ENCODE data around the gene RASSF5. TPM values are rescaled to one million over a fixed set of nuclear protein-coding genes. Genes with fewer than 3 reads are reported as not detected.

The RASSF5 gene
- total RNA-seq, 2 experiments from 2014 or later: 153 to 156 TPM

- peak overlapping the region; percentile 16 for H3K27ac Mint-ChIP-seq
- ChIA-PET POLR2A (interaction anchor here (0.6 to 1.3 kb wide), 3 partner anchors 9 to 42 kb away, joined by 3 to 10 read pairs (median 3); partner anchors contain the start of gene IKBKE), CTCF (interaction anchor here (0.6 to 2.5 kb wide), 10 partner anchors 9 to 520 kb away, joined by 3 to 22 read pairs (median 4); partner anchors contain the start of gene IKBKE)
- no peaks in the 10 kb centered on the region for H3K9me3 Mint-ChIP-seq
- no peak overlapping the region for H3K4me3 Mint-ChIP-seq
- H3K4me1 ChIP-seq (ENCODE audit: insufficient read depth, low read length): peaks cover 25% of the 10 kb centered on the region
- H3K9me3 ChIP-seq (ENCODE audit: control insufficient read depth in 1 of 2, insufficient read depth in 1 of 2, low read length in 2 of 2): no peaks in the 10 kb centered on the region
- no peaks in the 10 kb centered on the region for H3K36me3 ChIP-seq (ENCODE audit: insufficient read depth, low read length)
- H3K27me3 ChIP-seq (ENCODE audit: control insufficient read depth in 1 of 2, insufficient read depth in 2 of 2, low read length in 2 of 2): no peaks in the 10 kb centered on the region
- H3K4me1 Mint-ChIP-seq (ENCODE audit: low read depth): peaks cover 17% of the 10 kb centered on the region
- intact Hi-C loops (cut with DNase I, micrococcal nuclease): loop anchor here (1.0 to 2.0 kb wide), 4 partner anchors 17 to 202 kb away; no protein-coding TSS in a partner anchor
- TF ChIP-seq, protein P1, sequence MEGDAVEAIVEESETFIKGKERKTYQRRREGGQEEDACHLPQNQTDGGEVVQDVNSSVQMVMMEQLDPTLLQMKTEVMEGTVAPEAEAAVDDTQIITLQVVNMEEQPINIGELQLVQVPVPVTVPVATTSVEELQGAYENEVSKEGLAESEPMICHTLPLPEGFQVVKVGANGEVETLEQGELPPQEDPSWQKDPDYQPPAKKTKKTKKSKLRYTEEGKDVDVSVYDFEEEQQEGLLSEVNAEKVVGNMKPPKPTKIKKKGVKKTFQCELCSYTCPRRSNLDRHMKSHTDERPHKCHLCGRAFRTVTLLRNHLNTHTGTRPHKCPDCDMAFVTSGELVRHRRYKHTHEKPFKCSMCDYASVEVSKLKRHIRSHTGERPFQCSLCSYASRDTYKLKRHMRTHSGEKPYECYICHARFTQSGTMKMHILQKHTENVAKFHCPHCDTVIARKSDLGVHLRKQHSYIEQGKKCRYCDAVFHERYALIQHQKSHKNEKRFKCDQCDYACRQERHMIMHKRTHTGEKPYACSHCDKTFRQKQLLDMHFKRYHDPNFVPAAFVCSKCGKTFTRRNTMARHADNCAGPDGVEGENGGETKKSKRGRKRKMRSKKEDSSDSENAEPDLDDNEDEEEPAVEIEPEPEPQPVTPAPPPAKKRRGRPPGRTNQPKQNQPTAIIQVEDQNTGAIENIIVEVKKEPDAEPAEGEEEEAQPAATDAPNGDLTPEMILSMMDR (IDR thresholded peaks at IDR 0.05): peak; percentile 80
- ATAC-seq (ENCODE audit: poor library complexity) (peak; percentile 87), DNase-seq (peak; percentile 49 to 86 (median 72))
- H3K27ac ChIP-seq (ENCODE audit: low read depth in 1 of 2, low read length in 2 of 2): no peak overlapping the region
- H3K27me3 Mint-ChIP-seq: no peaks in the 10 kb centered on the region
- H3K4me3 ChIP-seq (ENCODE audit: low read length): no peak overlapping the region
- no peaks in the 10 kb centered on the region for H3K36me3 Mint-ChIP-seq (ENCODE audit: low read depth)
These were observed 45.5 kb upstream of the RASSF5 start for GRCh38 chr1:206461602-206462455.

GRCh38 chr1:206463137-206463536 is 44.2 kb upstream of the RASSF5 start:
- POLR2A ChIA-PET: interaction anchor here (1.0 kb wide), 1 partner anchor 16 kb away, joined by 6 read pairs; no protein-coding TSS in a partner anchor

DNA sequence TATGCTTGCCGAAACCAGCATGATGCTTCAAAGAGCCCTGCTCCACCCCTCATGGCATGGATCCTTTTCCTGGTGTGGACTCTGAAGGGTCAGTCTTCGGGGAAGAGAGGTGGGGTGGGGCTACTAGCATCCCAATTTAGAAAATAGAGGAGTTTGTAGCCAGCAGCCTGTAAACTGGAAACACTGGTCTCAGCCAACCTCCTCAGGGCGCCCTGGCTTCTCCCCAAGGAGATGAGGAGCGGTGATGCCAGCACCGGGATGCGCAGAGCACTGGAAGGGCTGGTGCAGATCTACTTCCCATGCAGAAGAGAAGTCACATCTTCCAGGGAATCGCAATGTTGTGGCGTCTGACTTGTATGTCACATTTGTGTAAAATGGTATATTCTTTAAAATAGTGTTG is 43.4 kb upstream of the RASSF5 start:
- H3K4me1 ChIP-seq (ENCODE audit: insufficient read depth, low read length): peaks cover 36% of the 10 kb centered on the region

More at GRCh38 chr1:206463137-206463536, 44.2 kb upstream of the RASSF5 start:
- Mint-ChIP-seq H3K9me3 (no peaks in the 10 kb centered on the region), H3K36me3 (ENCODE audit: low read depth) (no peaks in the 10 kb centered on the region), H3K27ac (peak overlapping the region; percentile 14), H3K4me3 (no peak overlapping the region), H3K4me1 (ENCODE audit: low read depth) (peaks cover 30% of the 10 kb centered on the region), H3K27me3 (no peaks in the 10 kb centered on the region)
- TF ChIP-seq, protein P1 (IDR thresholded peaks at IDR 0.05): no peak
- ATAC-seq (ENCODE audit: poor library complexity): no peak
- Histone ChIP-seq H3K36me3 (ENCODE audit: insufficient read depth, low read length) (no peaks in the 10 kb centered on the region), H3K4me3 (ENCODE audit: low read length) (no peak overlapping the region), H3K9me3 (ENCODE audit: control insufficient read depth in 1 of 2, insufficient read depth in 1 of 2, low read length in 2 of 2) (no peaks in the 10 kb centered on the region), H3K27me3 (ENCODE audit: control insufficient read depth in 1 of 2, insufficient read depth in 2 of 2, low read length in 2 of 2) (no peaks in the 10 kb centered on the region), H3K4me1 (ENCODE audit: insufficient read depth, low read length) (peaks cover 29% of the 10 kb centered on the region), H3K27ac (ENCODE audit: low read depth in 1 of 2, low read length in 2 of 2) (no peak overlapping the region)
- intact Hi-C loops (cut with DNase I, micrococcal nuclease): loop anchor here in 1 of 2 experiments (2.0 kb wide), 1 partner anchor 82 kb away; no protein-coding TSS in a partner anchor
- peak in 2 of 14 experiments; percentile 17 to 31 for DNase-seq
- CTCF ChIA-PET: interaction anchor here (2.5 kb wide), 1 partner anchor 16 kb away, joined by 22 read pairs; no protein-coding TSS in a partner anchor

More for the DNA sequence above, 43.4 kb upstream of the RASSF5 start:
- H3K36me3 Mint-ChIP-seq (ENCODE audit: low read depth): no peaks in the 10 kb centered on the region
- peaks cover 37% of the 10 kb centered on the region for H3K4me1 Mint-ChIP-seq (ENCODE audit: low read depth)
- no peaks in the 10 kb centered on the region for H3K9me3 Mint-ChIP-seq
- Histone ChIP-seq H3K36me3 (ENCODE audit: insufficient read depth, low read length) (no peaks in the 10 kb centered on the region), H3K27me3 (ENCODE audit: control insufficient read depth in 1 of 2, insufficient read depth in 2 of 2, low read length in 2 of 2) (no peaks in the 10 kb centered on the region), H3K9me3 (ENCODE audit: control insufficient read depth in 1 of 2, insufficient read depth in 1 of 2, low read length in 2 of 2) (no peaks in the 10 kb centered on the region), H3K4me3 (ENCODE audit: low read length) (no peak overlapping the region), H3K27ac (ENCODE audit: low read depth in 1 of 2, low read length in 2 of 2) (no peak overlapping the region)
- DNase-seq: no peak
- CTCF ChIA-PET: interaction anchor here (2.8 kb wide), 1 partner anchor 16 kb away, joined by 11 read pairs; no protein-coding TSS in a partner anchor
- H3K27ac Mint-ChIP-seq: no peak overlapping the region
- no peak overlapping the region for H3K4me3 Mint-ChIP-seq
- TF ChIP-seq, protein P1 (IDR thresholded peaks at IDR 0.05): no peak
- POLR2A ChIA-PET: interaction anchor here (1.0 kb wide), 1 partner anchor 16 kb away, joined by 6 read pairs; no protein-coding TSS in a partner anchor
- intact Hi-C loops (cut with DNase I, micrococcal nuclease): loop anchor here in 1 of 2 experiments (2.0 kb wide), 1 partner anchor 81 kb away; no protein-coding TSS in a partner anchor
- no peaks in the 10 kb centered on the region for H3K27me3 Mint-ChIP-seq
- ATAC-seq (ENCODE audit: poor library complexity): no peak

Measured in CD4-positive, alpha-beta T cell (primary cell).